IMR-90 (cell line): ENCODE results near the gene TASP1. TPM values are rescaled to one million over a fixed set of nuclear protein-coding genes. Genes with fewer than 3 reads are reported as not detected.

Source experiments
- ATAC-seq: fragments of 200-7000 bp; cut with Tn5 transposase; 2 replicates; pipeline ENCODE4 v1.9.1; 2020; ENCODE audit warnings: low read depth, mild to moderate bottlenecking, moderate library complexity
- BruUV-seq: library from RNA; stranded (reverse); fragments of 400-500 nt; replicated peaks from 2 replicates; lab custom pipeline; 2021; lab: Mats Ljungman, UMichigan
- CTCF ChIA-PET: fragments of 300-600 bp; formaldehyde crosslinking; extraction: SDS; loops from one replicate; lab custom pipeline; 2021; ENCODE audit warnings: antibody characterized with exemption; lab: Yijun Ruan, JAX
- POLR2A ChIA-PET: fragments of 300-600 bp; sonication (Branson Sonifier 250); formaldehyde crosslinking; loops from one replicate; lab custom pipeline; 2022; ENCODE audit warnings: antibody characterized with exemption; ENCODE audit not compliant: unreplicated experiment; lab: Charles Lee
- DNase-seq: peaks from one replicate; pipeline ENCODE4 v3.0.0; 2013
- H2AFZ ChIP-seq: replicated peaks from 2 replicates; pipeline ENCODE3; 2013; ENCODE audit warnings: low read length, mild to moderate bottlenecking; ENCODE audit not compliant: poor library complexity
- H2AK5ac ChIP-seq: 2 replicates; pipeline ENCODE4 v1.6.1; 2013; ENCODE audit warnings: low read depth, low read length, inconsistent platforms
- H2AK9ac ChIP-seq: replicated peaks from 2 replicates; pipeline ENCODE3; 2013; ENCODE audit warnings: mild to moderate bottlenecking, low read depth, low read length, moderate library complexity; ENCODE audit not compliant: poor library complexity
- H2BK120ac ChIP-seq: 2 replicates; pipeline ENCODE4 v1.6.1; 2013; ENCODE audit warnings: low read depth, low read length, inconsistent platforms
- H2BK15ac ChIP-seq: 3 replicates; pipeline ENCODE4 v1.6.1; 2013; ENCODE audit warnings: low read depth, low read length, inconsistent platforms
- H2BK20ac ChIP-seq: 2 replicates; pipeline ENCODE4 v1.6.1; 2013; ENCODE audit warnings: low read depth, mild to moderate bottlenecking, inconsistent platforms, low read length, moderate library complexity
- H2BK5ac ChIP-seq: 2 replicates; pipeline ENCODE4 v1.6.1; 2013; ENCODE audit warnings: mild to moderate bottlenecking, low read depth, low read length, inconsistent platforms; ENCODE audit not compliant: poor library complexity, severe bottlenecking
- H3K14ac ChIP-seq: replicated peaks from 2 replicates; pipeline ENCODE4 v1.6.1; 2013; ENCODE audit warnings: low read depth, low read length, inconsistent platforms
- H3K18ac ChIP-seq: 2 replicates; pipeline ENCODE4 v1.6.1; 2013; ENCODE audit warnings: low read depth, low read length, control low read depth
- H3K23ac ChIP-seq: 2 replicates; pipeline ENCODE4 v1.6.1; 2013; ENCODE audit warnings: low read depth, low read length, inconsistent platforms
- H3K27ac ChIP-seq: 2 replicates; pipeline ENCODE4 v1.5.1; 2013; ENCODE audit warnings: mild to moderate bottlenecking, control low read depth, low read length; ENCODE audit not compliant: insufficient read depth
- H3K27me3 ChIP-seq: 2 replicates; pipeline ENCODE4 v1.6.1; 2013; ENCODE audit warnings: low read length; ENCODE audit not compliant: control insufficient read depth, insufficient read depth
- H3K36me3 ChIP-seq: 2 replicates; pipeline ENCODE4 v1.6.1; 2013; ENCODE audit warnings: low read length, mixed read lengths; ENCODE audit not compliant: control insufficient read depth, insufficient read depth
- H3K4ac ChIP-seq: 2 replicates; pipeline ENCODE4 v1.6.1; 2013; ENCODE audit warnings: low read depth, low read length, inconsistent platforms
- H3K4me1 ChIP-seq: 2 replicates; pipeline ENCODE4 v1.6.1; 2013; ENCODE audit warnings: low read length, mixed read lengths; ENCODE audit not compliant: control insufficient read depth, insufficient read depth
- H3K4me2 ChIP-seq: 2 replicates; pipeline ENCODE4 v1.6.1; 2013; ENCODE audit warnings: low read depth, mild to moderate bottlenecking, control low read depth, low read length, moderate library complexity
- H3K4me3 ChIP-seq: 2 replicates; pipeline ENCODE4 v1.5.1; 2013; ENCODE audit warnings: low read depth, mild to moderate bottlenecking, control low read depth, low read length, moderate library complexity; ENCODE audit not compliant: insufficient read depth
- H3K56ac ChIP-seq: 2 replicates; pipeline ENCODE4 v1.6.1; 2013; ENCODE audit warnings: low read length, inconsistent platforms; ENCODE audit not compliant: insufficient read depth; ENCODE audit errors: extremely low read depth
- H3K79me1 ChIP-seq, 2 experiments: 2 replicates each; pipeline ENCODE4 v1.6.1; 2013; ENCODE audit warnings: low read length in 2 of 2, inconsistent platforms in 1 of 2, low read depth in 1 of 2
- H3K9ac ChIP-seq: 2 replicates; pipeline ENCODE4 v1.6.1; 2013; ENCODE audit warnings: low read depth, low read length, control low read depth
- H3K9me1 ChIP-seq: 2 replicates; pipeline ENCODE4 v1.6.1; 2013; ENCODE audit warnings: low read length, inconsistent platforms; ENCODE audit not compliant: insufficient read depth
- H3K9me3 ChIP-seq: 2 replicates; pipeline ENCODE4 v1.6.1; 2013; ENCODE audit warnings: low read length; ENCODE audit not compliant: control insufficient read depth, insufficient read depth
- H4K20me1 ChIP-seq: 2 replicates; pipeline ENCODE4 v1.6.1; 2013; ENCODE audit warnings: low read length, inconsistent platforms; ENCODE audit not compliant: insufficient read depth
- H4K5ac ChIP-seq: 2 replicates; pipeline ENCODE4 v1.6.1; 2013; ENCODE audit warnings: mild to moderate bottlenecking, low read depth, low read length, control low read depth
- H4K8ac ChIP-seq, 2 experiments: 2 replicates each; pipeline ENCODE4 v1.6.1; 2013; ENCODE audit warnings: low read depth in 2 of 2, low read length in 2 of 2, control low read depth in 1 of 2, inconsistent platforms in 1 of 2
- H4K91ac ChIP-seq: 2 replicates; pipeline ENCODE4 v1.6.1; 2013; ENCODE audit warnings: low read depth, low read length, inconsistent platforms; ENCODE audit not compliant: insufficient read depth
- BHLHE40 ChIP-seq: fragments of 150-350 bp; IDR thresholded peaks from 2 replicates; pipeline ENCODE4 v1.6.1; 2016; ENCODE audit warnings: mild to moderate bottlenecking, low read depth, low read length
- CEBPB ChIP-seq: IDR thresholded peaks from 2 replicates; pipeline ENCODE4 v1.6.1; 2012; ENCODE audit warnings: low read depth, low read length, improper control_type of control experiment
- CHD1 ChIP-seq: IDR thresholded peaks from 2 replicates; pipeline ENCODE4 v1.6.1; 2012; ENCODE audit warnings: low read depth, low read length, improper control_type of control experiment
- CTCF ChIP-seq: conservative IDR thresholded peaks from 2 replicates; pipeline ENCODE4 v1.5.1; 2012; ENCODE audit warnings: mild to moderate bottlenecking, low read depth, low read length, improper control_type of control experiment
- ELK1 ChIP-seq: fragments of 150-350 bp; IDR thresholded peaks from 2 replicates; pipeline ENCODE4 v1.6.1; 2016; ENCODE audit warnings: low read depth, mild to moderate bottlenecking, low read length, moderate library complexity, borderline replicate concordance
- FOS ChIP-seq: fragments of 150-350 bp; IDR thresholded peaks from 2 replicates; pipeline ENCODE4 v1.6.1; 2016; ENCODE audit warnings: low read depth, low read length
- MAFK ChIP-seq: IDR thresholded peaks from 2 replicates; pipeline ENCODE4 v1.6.1; 2012; ENCODE audit warnings: low read depth, low read length, improper control_type of control experiment
- MAZ ChIP-seq: IDR thresholded peaks from 2 replicates; pipeline ENCODE4 v1.6.1; 2012; ENCODE audit warnings: low read depth, mild to moderate bottlenecking, low read length, improper control_type of control experiment, moderate library complexity, borderline replicate concordance
- MXI1 ChIP-seq: IDR thresholded peaks from 2 replicates; pipeline ENCODE4 v1.6.1; 2012; ENCODE audit warnings: low read depth, mild to moderate bottlenecking, low read length, moderate library complexity, borderline replicate concordance
- NFE2L2 ChIP-seq: fragments of 150-350 bp; IDR thresholded peaks from 2 replicates; pipeline ENCODE4 v1.6.1; 2016; ENCODE audit warnings: low read depth, mild to moderate bottlenecking, low read length
- POLR2A ChIP-seq: IDR thresholded peaks from 2 replicates; pipeline ENCODE4 v1.6.1; 2012; ENCODE audit warnings: mild to moderate bottlenecking, low read depth, low read length
- RAD21 ChIP-seq: IDR thresholded peaks from 2 replicates; pipeline ENCODE4 v1.6.1; 2012; ENCODE audit warnings: low read length, improper control_type of control experiment
- RCOR1 ChIP-seq: IDR thresholded peaks from 2 replicates; pipeline ENCODE4 v1.6.1; 2012; ENCODE audit warnings: mild to moderate bottlenecking, low read length, improper control_type of control experiment; ENCODE audit not compliant: insufficient replicate concordance
- SMC3 ChIP-seq: fragments of 150-350 bp; IDR thresholded peaks from 2 replicates; pipeline ENCODE4 v1.6.1; 2016; ENCODE audit warnings: low read depth, mild to moderate bottlenecking, antibody characterized with exemption, low read length, moderate library complexity
- USF2 ChIP-seq: fragments of 150-350 bp; IDR thresholded peaks from 2 replicates; pipeline ENCODE4 v1.6.1; 2017; ENCODE audit warnings: mild to moderate bottlenecking, antibody characterized with exemption, low read length, low read depth
- dilution Hi-C: fragments of 300-500 bp; cut with HindIII; formaldehyde crosslinking; loops from one replicate; pipeline ENCODE4 v1.14.3; 2018; ENCODE audit warnings: low sequenced_read_pairs; ENCODE audit not compliant: unreplicated experiment
- in situ Hi-C: fragments of 300-500 bp; cut with MboI; formaldehyde crosslinking; loops from 3 replicates; pipeline ENCODE4 v1.14.3; 2019; ENCODE audit warnings: low sequenced_read_pairs, inconsistent platforms, mixed read lengths
- intact Hi-C: fragments of 100-400 bp; cut with micrococcal nuclease; formaldehyde crosslinking; loops from 2 replicates; pipeline ENCODE4 v1.10.0; 2022
- polyA plus RNA-seq, 3 experiments: library from polyadenylated mRNA; depleted of rRNA; stranded (reverse); fragments of >200 nt; gene quantifications; 2 replicates each; pipeline ENCODE4 v1.2.3, GENCODE V29; 2012; ENCODE audit warnings: low replicate concordance in 1 of 3
- total RNA-seq: library from RNA; depleted of rRNA; stranded (reverse); fragments of >200 nt; gene quantifications from 2 replicates; pipeline ENCODE4 v1.2.3, GENCODE V29; 2012

TASP1 gene
- total and polyA plus RNA-seq, 2 of the 4 experiments (the other 2 are of a cell fraction): 3.9 to 7.9 TPM

GRCh38 chr20:13356591-13356990, 282.1 kb downstream of the TASP1 start:
- H3K56ac ChIP-seq: no peak overlapping the region
- no peak overlapping the region for H2BK15ac ChIP-seq
- no peaks in the 10 kb centered on the region for H3K36me3 ChIP-seq
- H3K18ac ChIP-seq: no peak overlapping the region
- CTCF ChIA-PET: no interaction called here
- no peak overlapping the region for H4K5ac ChIP-seq
- no peak overlapping the region for H3K27ac ChIP-seq
- no peak overlapping the region for H3K4me3 ChIP-seq
- H3K4me1 ChIP-seq: no peaks in the 10 kb centered on the region; the same call in 1 of the 2 replicates
- dilution Hi-C loops (no loop called here), intact Hi-C loops (no loop called here), in situ Hi-C loops (loop anchor here (25.0 kb wide), 1 partner anchor 106 kb away; no protein-coding TSS in a partner anchor)
- H3K4me2 ChIP-seq: no peak overlapping the region
- H2AK9ac ChIP-seq: no peak overlapping the region
- no peak overlapping the region for H3K23ac ChIP-seq
- no peak overlapping the region for H2AK5ac ChIP-seq
- no peaks in the 10 kb centered on the region for H3K9me3 ChIP-seq
- no peak overlapping the region for H3K14ac ChIP-seq
- H2BK20ac ChIP-seq: no peak overlapping the region
- no peaks in the 10 kb centered on the region for H4K20me1 ChIP-seq
- BruUV-seq: no TSS peak
- no peak overlapping the region for H3K9ac ChIP-seq
- ATAC-seq (no peak), DNase-seq (no peak)
- POLR2A ChIA-PET: no interaction called here
- TF ChIP-seq CHD1 (no peak), MXI1 (no peak), RAD21 (no peak), RCOR1 (no peak), MAFK (no peak), USF2 (no peak), SMC3 (no peak), BHLHE40 (no peak), NFE2L2 (no peak), ELK1 (no peak), CEBPB (no peak), POLR2A (no peak), MAZ (no peak), CTCF (no peak), FOS (no peak)
- H4K8ac ChIP-seq: no peak overlapping the region
- H3K4ac ChIP-seq: no peak overlapping the region
- H3K79me1 ChIP-seq: no peaks in the 10 kb centered on the region
- no peak overlapping the region for H2BK120ac ChIP-seq
- H2BK5ac ChIP-seq: no peak overlapping the region
- no peaks in the 10 kb centered on the region; the same call in 1 of the 2 replicates for H3K27me3 ChIP-seq
- H2AFZ ChIP-seq: no peak overlapping the region
- H3K9me1 ChIP-seq: no peaks in the 10 kb centered on the region
- H4K91ac ChIP-seq: no peak overlapping the region
